Activated T-helper 1 cell treated with anti-CD3 and anti-CD28 coated beads, Interleukin-12 subunit alpha, Interleukin-12 subunit beta, Interleukin-2, Interleukin-4 antibody, amounts not matched to agents 30 ng/mL and 10 ng/mL and 1 ng/mL, durations not matched to agents 14 hours and 24 hours and 36 hours (primary cell): ENCODE measurements around the gene DDIT4L. TPM values are rescaled to one million over a fixed set of nuclear protein-coding genes. Genes with fewer than 3 reads are reported as not detected.
A peak's percentile ranks its signal among the peaks of the same experiment; 100 is the strongest.

Source experiments
- DNase-seq: peaks from one replicate; pipeline ENCODE4 v3.0.0; 2021; ENCODE audit warnings: low spot score
- H3K27ac Mint-ChIP-seq: one replicate; pipeline ENCODE4 v1.8.0; 2021; ENCODE audit warnings: mild to moderate bottlenecking, mixed read lengths
- H3K27me3 Mint-ChIP-seq: one replicate; pipeline ENCODE4 v1.8.0; 2022; ENCODE audit warnings: mild to moderate bottlenecking, moderate library complexity, mixed read lengths; ENCODE audit not compliant: insufficient read depth
- H3K36me3 Mint-ChIP-seq: one replicate; pipeline ENCODE4 v1.8.0; 2021; ENCODE audit warnings: low read depth, mixed read lengths
- H3K4me1 Mint-ChIP-seq: one replicate; pipeline ENCODE4 v1.8.0; 2021; ENCODE audit warnings: low read depth, mixed read lengths
- H3K4me3 Mint-ChIP-seq: one replicate; pipeline ENCODE4 v1.8.0; 2021; ENCODE audit warnings: mild to moderate bottlenecking, moderate library complexity, mixed read lengths
- H3K9me3 Mint-ChIP-seq: one replicate; pipeline ENCODE4 v1.8.0; 2021; ENCODE audit warnings: mixed read lengths
- intact Hi-C: fragments of 100-400 bp; cut with micrococcal nuclease; formaldehyde crosslinking; loops from one replicate; pipeline ENCODE4 v1.15.1; 2024
- total RNA-seq: library from RNA; stranded (reverse); gene quantifications from 2 replicates; pipeline ENCODE4 v1.2.3, GENCODE V29; 2022

DDIT4L gene
- total RNA-seq, 1 donor from 2014 or later: 0.34 TPM

DNA sequence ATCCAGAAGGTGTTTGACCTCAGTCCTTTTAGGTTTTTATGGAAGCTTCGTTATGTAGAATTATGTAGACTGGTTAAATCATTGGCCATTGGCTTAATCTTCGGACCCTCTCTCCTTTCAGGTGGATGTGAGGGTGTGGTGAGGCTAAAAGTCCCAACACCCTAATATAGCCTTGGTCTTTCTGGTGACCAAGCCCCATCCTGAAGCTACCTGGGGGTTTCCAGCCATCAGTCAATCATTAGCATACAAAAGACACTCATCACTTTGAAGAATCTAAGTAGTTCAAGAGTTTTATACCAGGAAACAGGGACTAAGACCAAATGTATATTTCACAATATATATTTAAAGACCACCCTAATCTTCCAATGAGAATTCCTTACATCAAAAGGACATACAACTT is 5.5 kb downstream of the DDIT4L start:
- intact Hi-C loops: no loop called here

GRCh38 chr4:100177855-100178254 is 12.4 kb downstream of the DDIT4L start:
- no peaks in the 10 kb centered on the region for H3K4me1 Mint-ChIP-seq
- H3K27ac Mint-ChIP-seq: no peak overlapping the region
- no peaks in the 10 kb centered on the region for H3K9me3 Mint-ChIP-seq
- intact Hi-C loops: no loop called here
- H3K4me3 Mint-ChIP-seq: no peak overlapping the region
- DNase-seq: no peak
- H3K36me3 Mint-ChIP-seq: no peaks in the 10 kb centered on the region
- no peaks in the 10 kb centered on the region for H3K27me3 Mint-ChIP-seq

More for the DNA sequence above, 5.5 kb downstream of the DDIT4L start:
- H3K9me3 Mint-ChIP-seq: no peaks in the 10 kb centered on the region
- H3K27me3 Mint-ChIP-seq: peaks cover 25% of the 10 kb centered on the region
- H3K27ac Mint-ChIP-seq: no peak overlapping the region
- peaks cover 9% of the 10 kb centered on the region for H3K4me1 Mint-ChIP-seq
- DNase-seq: no peak
- peaks cover 2% of the 10 kb centered on the region for H3K36me3 Mint-ChIP-seq
- H3K4me3 Mint-ChIP-seq: no peak overlapping the region

GRCh38 chr4:100177126-100177525 is 13.1 kb downstream of the DDIT4L start:
- H3K9me3 Mint-ChIP-seq: no peaks in the 10 kb centered on the region
- no peaks in the 10 kb centered on the region for H3K4me1 Mint-ChIP-seq
- intact Hi-C loops: no loop called here
- H3K27me3 Mint-ChIP-seq: no peaks in the 10 kb centered on the region
- H3K27ac Mint-ChIP-seq: no peak overlapping the region
- no peaks in the 10 kb centered on the region for H3K36me3 Mint-ChIP-seq
- DNase-seq: no peak
- no peak overlapping the region for H3K4me3 Mint-ChIP-seq

- peaks cover 6% of the 10 kb centered on the region for H3K4me1 Mint-ChIP-seq
- no peak overlapping the region for H3K27ac Mint-ChIP-seq
- no peaks in the 10 kb centered on the region for H3K9me3 Mint-ChIP-seq
- no peaks in the 10 kb centered on the region for H3K36me3 Mint-ChIP-seq
- DNase-seq: no peak
- no peaks in the 10 kb centered on the region for H3K27me3 Mint-ChIP-seq
- intact Hi-C loops: no loop called here
- no peak overlapping the region for H3K4me3 Mint-ChIP-seq
These were observed 14.4 kb downstream of the DDIT4L start for GRCh38 chr4:100175858-100176257.

GRCh38 chr4:100174985-100175383 is 15.3 kb downstream of the DDIT4L start:
- peaks cover 13% of the 10 kb centered on the region for H3K4me1 Mint-ChIP-seq
- H3K4me3 Mint-ChIP-seq: no peak overlapping the region
- no peaks in the 10 kb centered on the region for H3K36me3 Mint-ChIP-seq
- H3K27ac Mint-ChIP-seq: no peak overlapping the region
- no peaks in the 10 kb centered on the region for H3K9me3 Mint-ChIP-seq
- no peaks in the 10 kb centered on the region for H3K27me3 Mint-ChIP-seq
- DNase-seq: no peak
- intact Hi-C loops: no loop called here

DNA sequence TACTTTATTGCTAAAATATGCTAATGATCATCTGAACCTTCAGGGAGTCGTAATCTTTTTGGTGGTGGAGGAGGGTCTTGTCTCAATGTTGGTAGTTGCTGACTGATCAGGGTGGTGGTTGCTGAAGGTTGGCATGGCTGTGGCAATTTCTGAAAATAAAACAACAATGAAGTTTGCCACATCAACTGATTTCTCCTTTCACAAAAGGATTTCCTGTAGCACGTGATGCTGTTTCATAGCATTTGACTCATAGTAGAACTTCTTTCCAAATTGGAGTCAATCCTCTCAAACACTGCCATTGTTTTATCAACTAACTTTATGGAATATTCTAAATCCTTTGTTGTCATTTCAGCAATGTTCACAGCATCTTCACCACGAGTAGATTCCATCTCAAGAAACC is 19.3 kb downstream of the DDIT4L start:
- no peak for DNase-seq
- no peak overlapping the region for H3K27ac Mint-ChIP-seq
- H3K27me3 Mint-ChIP-seq: no peaks in the 10 kb centered on the region
- H3K4me1 Mint-ChIP-seq: peaks cover 38% of the 10 kb centered on the region
- H3K9me3 Mint-ChIP-seq: no peaks in the 10 kb centered on the region
- H3K36me3 Mint-ChIP-seq: peaks cover 2% of the 10 kb centered on the region
- intact Hi-C loops: no loop called here
- H3K4me3 Mint-ChIP-seq: no peak overlapping the region

- H3K4me3 Mint-ChIP-seq: no peak overlapping the region
- H3K27me3 Mint-ChIP-seq: no peaks in the 10 kb centered on the region
- DNase-seq: no peak
- H3K36me3 Mint-ChIP-seq: peaks cover 2% of the 10 kb centered on the region
- H3K9me3 Mint-ChIP-seq: no peaks in the 10 kb centered on the region
- intact Hi-C loops: loop anchor here (5.0 kb wide), 1 partner anchor 77 kb away; no protein-coding TSS in a partner anchor
- no peak overlapping the region for H3K27ac Mint-ChIP-seq
- peaks cover 49% of the 10 kb centered on the region for H3K4me1 Mint-ChIP-seq
These were observed 20.5 kb downstream of the DDIT4L start for GRCh38 chr4:100169491-100170485.

DNA sequence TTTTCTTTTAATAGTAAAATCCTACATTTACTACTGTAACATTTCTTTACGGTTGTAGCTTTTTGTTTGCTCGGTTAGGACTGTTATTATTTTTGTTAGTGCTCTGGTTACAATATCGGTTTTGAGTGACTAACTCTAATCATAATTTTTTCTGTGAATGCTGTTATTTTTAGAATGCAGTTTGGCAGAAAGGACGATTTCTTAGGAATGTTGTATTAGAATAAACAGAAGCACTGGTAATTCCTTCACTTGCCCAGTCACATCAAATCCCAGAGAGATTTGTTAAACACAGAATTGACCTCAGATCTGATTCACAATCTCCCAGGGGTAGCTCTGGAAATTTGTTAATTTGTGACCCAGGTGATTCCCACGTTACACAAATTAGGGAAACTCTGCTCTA is 21.7 kb downstream of the DDIT4L start:
- Mint-ChIP-seq H3K4me3 (no peak overlapping the region), H3K9me3 (no peaks in the 10 kb centered on the region), H3K27ac (no peak overlapping the region), H3K36me3 (peaks cover 2% of the 10 kb centered on the region), H3K27me3 (no peaks in the 10 kb centered on the region), H3K4me1 (peaks cover 49% of the 10 kb centered on the region)
- no peak for DNase-seq
- intact Hi-C loops: loop anchor here (5.0 kb wide), 1 partner anchor 76 kb away; no protein-coding TSS in a partner anchor

- intact Hi-C loops: loop anchor here (5.0 kb wide), 1 partner anchor 74 kb away; no protein-coding TSS in a partner anchor
- Mint-ChIP-seq H3K27me3 (no peaks in the 10 kb centered on the region), H3K27ac (no peak overlapping the region), H3K4me3 (peak overlapping the region; percentile 12), H3K36me3 (peaks cover 6% of the 10 kb centered on the region), H3K9me3 (peaks cover 8% of the 10 kb centered on the region), H3K4me1 (peaks cover 49% of the 10 kb centered on the region)
- DNase-seq: no peak
These were observed 23.8 kb downstream of the DDIT4L start for GRCh38 chr4:100166297-100167039.

GRCh38 chr4:100165809-100166208 is 24.5 kb downstream of the DDIT4L start:
- no peaks in the 10 kb centered on the region for H3K27me3 Mint-ChIP-seq
- no peak overlapping the region for H3K4me3 Mint-ChIP-seq
- DNase-seq: no peak
- intact Hi-C loops: loop anchor here (5.0 kb wide), 1 partner anchor 74 kb away; no protein-coding TSS in a partner anchor
- H3K9me3 Mint-ChIP-seq: peaks cover 12% of the 10 kb centered on the region
- peaks cover 42% of the 10 kb centered on the region for H3K4me1 Mint-ChIP-seq
- H3K36me3 Mint-ChIP-seq: peaks cover 6% of the 10 kb centered on the region
- H3K27ac Mint-ChIP-seq: no peak overlapping the region

DNA sequence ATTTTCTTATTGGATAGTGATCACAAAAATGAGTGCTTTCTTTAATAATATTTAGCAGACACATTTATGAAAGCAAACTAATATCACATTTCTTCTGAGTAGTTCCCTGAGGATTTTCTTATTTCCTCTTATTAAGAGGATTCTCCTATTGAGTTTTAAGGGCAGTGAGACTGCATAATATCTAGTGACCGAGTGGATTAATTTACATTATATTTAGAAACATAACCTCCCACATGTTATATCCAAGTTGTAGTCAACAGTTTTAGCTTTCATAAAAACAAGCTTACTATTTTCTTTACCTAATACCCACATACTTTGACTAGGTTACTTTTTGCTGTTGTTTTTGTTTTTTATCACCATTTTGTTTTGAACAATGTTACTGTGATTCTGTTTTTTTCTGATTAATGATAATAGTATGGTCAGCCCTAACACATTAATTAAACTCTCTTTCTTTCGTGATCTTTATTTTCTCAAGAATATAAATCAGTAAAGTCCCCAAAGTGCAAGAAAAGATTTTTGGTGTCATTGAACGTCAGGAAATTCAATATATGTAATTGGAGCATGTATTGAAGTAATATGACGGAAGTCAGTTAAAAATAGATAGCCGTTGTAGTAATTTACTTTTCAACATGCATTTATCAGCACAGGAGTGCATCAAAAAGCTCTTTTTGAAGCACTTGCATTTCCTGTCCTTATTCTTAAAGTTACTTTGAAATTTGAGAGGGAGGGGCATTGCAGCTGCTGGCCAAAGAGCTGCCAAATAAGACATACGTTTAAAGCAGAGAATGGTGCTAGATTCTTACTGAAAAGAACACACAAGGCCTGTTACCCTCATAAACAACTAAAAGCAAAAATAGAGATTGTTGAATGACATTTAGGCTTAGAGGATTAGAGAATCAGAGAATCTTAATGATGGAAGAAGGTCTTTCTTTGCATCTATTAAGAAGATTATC is 25.2 kb downstream of the DDIT4L start:
- Mint-ChIP-seq H3K36me3 (peaks cover 6% of the 10 kb centered on the region), H3K27ac (no peak overlapping the region), H3K4me3 (no peak overlapping the region), H3K4me1 (peaks cover 37% of the 10 kb centered on the region), H3K27me3 (no peaks in the 10 kb centered on the region), H3K9me3 (peaks cover 12% of the 10 kb centered on the region)
- DNase-seq: no peak
- intact Hi-C loops: loop anchor here (5.0 kb wide), 1 partner anchor 73 kb away; no protein-coding TSS in a partner anchor

DNA sequence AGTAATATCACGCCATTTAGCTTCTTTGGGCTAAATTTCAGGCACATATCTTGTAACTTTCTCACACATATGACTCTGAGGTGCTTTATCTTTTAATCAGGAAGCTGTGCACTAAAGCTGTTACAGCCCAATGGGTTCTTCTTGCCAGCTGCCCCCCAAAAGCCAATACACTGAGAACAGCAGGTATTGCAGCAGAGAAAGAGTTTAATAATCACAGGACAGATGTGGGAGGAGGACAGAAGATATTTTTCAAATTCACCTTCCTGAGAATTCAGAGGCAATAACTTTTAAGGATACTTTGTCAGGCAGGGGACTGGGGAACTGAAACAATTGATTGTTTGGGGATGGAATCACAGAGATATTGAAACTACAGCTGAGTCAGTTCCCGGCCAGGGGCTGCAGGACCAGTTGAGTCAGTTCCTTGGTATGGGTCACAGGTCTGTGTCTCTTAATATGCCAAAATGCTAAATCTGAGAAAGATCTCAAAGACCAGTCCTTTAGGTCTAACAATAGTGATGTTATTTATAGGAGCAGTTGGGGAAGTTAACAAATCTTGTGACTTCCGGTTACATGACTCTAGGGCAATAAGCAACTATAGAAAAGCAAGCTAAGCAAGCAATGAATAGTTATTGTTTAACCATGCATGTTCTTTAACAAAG is 28.1 kb downstream of the DDIT4L start:
- H3K27ac Mint-ChIP-seq: no peak overlapping the region
- no peak overlapping the region for H3K4me3 Mint-ChIP-seq
- DNase-seq: no peak
- H3K27me3 Mint-ChIP-seq: peaks cover 3% of the 10 kb centered on the region
- H3K36me3 Mint-ChIP-seq: peaks cover 5% of the 10 kb centered on the region
- H3K4me1 Mint-ChIP-seq: peaks cover 19% of the 10 kb centered on the region
- peaks cover 12% of the 10 kb centered on the region for H3K9me3 Mint-ChIP-seq
- intact Hi-C loops: no loop called here
